GM19438 (cell line): ENCODE data around the gene MPST.

Source experiments
- ATAC-seq: cut with Tn5 transposase; IDR thresholded peaks from one replicate; pipeline ENCODE4 v1.9.1; 2021; ENCODE audit warnings: low read depth; ENCODE audit not compliant: unreplicated experiment

Gene MPST

DNA sequence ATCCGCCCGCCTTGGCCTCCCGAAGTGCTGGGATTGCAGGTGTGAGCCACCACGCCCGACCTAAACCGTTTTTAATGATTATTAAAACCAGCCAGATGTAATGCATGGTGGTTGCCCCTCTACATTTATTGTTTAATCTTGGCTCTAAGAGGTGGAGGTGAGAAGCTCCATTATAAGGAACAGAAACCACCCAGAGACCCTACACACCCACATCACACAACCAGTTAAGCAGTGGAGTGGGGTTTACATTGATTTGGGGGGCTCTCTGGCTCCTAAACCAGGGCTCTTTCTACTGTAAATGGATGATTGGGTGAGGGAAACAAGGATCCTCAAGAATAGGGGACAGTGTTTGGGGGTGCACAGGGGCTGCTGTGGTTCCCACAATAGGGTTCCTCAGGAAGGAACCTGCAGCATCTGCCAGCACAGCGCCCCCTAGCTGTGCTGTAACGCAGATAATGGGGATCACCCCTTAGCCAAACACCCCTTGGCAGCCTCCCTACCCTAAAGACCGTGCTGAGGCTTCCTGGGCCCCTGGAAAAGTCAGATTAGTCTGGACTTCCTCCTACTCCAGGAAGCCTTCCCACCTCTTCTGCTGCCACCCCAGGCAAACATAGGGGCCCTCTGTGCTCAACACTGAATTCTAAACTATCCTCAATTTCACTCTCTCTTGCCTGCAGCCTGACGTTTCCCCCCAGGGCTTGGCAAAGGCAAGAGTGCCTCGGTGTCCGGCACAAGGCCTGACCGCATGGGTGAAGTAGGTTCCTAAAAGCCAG lies 2.4 kb downstream of the MPST start:
- no peak for ATAC-seq

DNA sequence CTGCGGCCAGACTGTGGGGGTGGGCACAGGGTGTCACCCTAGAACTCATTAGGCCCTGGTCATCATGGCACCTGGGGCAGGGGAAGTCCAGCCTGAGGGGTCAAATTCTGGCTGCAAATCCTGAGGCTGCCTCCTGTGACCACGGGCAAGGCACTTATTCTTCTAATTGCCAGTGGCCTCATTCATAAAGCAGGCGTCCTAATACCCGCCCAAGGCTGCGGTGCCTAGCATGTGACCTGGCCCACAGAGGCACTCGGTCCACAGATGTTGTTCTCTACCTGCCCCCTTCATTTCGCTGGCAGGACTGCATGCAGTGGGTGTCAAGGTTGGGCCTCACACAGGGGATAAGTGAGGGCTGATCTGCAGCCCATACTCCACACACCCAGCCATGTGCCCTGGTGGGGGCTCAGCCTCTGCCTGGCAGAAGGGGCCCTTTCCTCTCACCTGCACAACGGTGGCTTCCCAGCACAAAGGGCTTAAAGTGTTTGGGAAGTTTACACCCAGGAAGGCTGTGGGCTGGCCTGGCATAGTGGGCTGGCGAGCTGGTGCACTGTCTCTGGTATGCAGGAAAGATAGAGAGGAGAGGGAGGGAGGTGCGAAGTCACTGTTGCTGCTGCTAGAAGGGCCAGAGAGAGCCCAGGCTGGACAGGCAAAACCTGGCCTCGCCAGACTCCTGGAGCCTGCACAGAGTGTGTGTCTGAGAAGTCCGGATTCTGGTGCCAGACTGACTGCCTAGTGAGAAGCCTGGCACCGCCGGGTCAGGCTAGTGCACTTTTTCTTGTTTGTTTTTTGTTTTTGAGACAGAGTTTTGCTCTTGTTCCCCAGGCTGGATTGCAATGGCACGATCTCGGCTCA lies 3.2 kb downstream of the MPST start:
- ATAC-seq, result no peak

DNA sequence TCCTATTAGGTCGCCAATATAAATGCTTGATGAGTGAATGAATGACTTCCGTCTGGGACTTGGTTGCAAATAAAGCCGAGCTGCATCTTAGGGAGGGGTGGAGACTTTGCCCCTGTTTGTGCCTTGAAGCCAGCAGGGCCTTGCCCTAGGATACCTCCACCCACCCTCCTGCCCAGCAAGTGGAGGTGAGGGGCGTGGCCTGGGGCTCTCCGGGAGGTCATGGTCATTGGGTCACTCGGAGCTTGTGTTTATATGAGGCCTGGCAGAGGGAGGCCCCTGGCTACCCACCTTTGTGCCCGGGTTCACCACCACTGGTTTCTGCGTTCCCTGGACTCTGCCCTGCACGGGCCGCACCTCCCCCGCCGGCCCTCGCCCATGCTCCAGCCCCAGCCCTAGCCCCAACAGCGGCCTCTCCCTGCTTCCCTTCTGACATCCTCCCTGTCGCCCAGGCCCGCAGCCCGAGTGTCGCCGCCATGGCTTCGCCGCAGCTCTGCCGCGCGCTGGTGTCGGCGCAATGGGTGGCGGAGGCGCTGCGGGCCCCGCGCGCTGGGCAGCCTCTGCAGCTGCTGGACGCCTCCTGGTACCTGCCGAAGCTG lies 4.3 kb downstream of the MPST start:
- no peak for ATAC-seq

DNA sequence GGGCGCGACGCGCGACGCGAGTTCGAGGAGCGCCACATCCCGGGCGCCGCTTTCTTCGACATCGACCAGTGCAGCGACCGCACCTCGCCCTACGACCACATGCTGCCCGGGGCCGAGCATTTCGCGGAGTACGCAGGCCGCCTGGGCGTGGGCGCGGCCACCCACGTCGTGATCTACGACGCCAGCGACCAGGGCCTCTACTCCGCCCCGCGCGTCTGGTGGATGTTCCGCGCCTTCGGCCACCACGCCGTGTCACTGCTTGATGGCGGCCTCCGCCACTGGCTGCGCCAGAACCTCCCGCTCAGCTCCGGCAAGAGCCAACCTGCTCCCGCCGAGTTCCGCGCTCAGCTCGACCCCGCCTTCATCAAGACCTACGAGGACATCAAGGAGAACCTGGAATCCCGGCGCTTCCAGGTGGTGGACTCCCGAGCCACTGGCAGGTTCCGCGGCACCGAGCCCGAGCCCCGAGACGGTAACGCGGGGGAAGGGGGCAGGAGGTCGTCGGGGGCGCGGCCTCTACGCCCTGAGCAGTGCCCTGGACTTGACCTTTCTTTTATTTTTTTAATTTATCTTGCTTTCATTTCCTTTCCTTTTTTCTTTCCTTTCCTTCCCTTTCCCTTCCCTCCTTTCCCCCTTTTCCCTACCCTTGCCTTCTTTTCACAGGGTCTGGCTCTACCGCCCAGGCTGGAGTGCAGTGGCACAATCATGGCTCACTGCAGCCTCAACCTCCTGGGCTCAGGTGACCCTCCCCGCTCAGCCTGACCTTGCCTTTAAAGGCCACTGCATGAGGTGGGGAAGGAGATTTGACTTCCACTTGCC lies 5.0 kb downstream of the MPST start:
- ATAC-seq, result no peak

DNA sequence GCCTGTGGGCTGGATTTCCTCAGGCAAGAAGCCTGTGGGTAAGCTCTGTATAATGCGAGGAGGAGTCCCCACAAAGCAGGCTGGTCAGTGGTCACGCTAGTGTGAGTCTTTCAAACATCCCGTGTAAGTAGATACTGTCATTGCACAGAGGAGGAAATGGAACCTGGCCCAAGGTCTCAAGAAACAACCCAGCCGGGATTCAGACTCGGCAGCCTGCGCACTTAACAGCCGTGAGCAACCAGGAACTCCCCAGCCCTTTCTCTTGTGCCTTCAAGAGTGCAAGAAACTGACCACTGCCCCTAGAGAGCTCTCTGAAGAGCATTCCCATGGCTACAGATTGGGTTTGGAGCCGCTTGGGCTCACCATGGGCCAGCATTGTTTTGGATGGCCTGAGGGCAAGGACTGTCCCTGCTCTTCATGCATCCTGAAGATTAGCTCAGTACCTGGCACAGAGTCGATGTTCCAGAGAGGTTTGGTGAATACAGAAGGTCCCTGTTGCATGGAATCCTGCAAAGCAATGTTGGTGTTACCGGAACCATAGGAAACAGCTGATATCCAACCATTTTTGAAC lies 6.0 kb downstream of the MPST start:
- ATAC-seq, result no peak

DNA sequence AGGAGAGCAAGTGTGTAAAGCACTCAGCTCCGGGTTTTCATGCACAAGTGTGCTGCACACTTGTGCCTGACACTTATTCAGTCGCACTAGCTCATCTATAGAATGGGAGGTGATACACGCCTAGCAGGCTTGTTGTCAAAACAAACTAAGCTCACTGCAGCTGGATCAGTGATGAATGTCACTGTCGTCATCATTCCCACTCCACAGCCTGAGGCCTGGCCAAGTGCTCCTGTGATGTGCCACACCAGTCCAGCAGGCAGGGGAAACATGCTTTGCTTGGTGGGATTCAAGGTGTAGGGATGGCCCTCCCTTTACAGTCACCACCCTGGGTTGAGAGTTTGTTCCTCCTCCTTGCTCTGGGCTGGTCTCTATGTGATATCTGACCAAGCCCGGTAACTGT lies 6.8 kb downstream of the MPST start:
- no peak for ATAC-seq

DNA sequence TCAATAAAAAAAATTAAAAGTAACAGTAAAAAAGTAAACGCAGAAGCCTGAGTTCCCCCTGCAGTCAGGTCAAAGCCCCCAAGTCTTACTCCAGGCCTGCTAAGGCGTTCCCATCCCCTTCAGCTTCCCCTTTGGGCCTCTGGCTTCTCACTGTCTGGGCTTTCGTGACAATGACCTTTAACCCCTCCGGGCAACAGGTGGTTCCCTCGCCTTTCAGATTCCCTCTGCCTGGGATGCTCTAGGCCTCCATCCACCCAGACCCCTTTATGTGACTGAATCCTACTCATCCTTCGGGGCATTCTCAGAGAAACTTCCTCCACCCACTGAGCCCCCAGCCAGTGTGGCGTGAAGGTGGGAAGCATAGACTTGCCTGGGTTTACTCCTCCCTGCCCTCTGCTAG lies 8.0 kb downstream of the MPST start:
- ATAC-seq, result no peak

DNA sequence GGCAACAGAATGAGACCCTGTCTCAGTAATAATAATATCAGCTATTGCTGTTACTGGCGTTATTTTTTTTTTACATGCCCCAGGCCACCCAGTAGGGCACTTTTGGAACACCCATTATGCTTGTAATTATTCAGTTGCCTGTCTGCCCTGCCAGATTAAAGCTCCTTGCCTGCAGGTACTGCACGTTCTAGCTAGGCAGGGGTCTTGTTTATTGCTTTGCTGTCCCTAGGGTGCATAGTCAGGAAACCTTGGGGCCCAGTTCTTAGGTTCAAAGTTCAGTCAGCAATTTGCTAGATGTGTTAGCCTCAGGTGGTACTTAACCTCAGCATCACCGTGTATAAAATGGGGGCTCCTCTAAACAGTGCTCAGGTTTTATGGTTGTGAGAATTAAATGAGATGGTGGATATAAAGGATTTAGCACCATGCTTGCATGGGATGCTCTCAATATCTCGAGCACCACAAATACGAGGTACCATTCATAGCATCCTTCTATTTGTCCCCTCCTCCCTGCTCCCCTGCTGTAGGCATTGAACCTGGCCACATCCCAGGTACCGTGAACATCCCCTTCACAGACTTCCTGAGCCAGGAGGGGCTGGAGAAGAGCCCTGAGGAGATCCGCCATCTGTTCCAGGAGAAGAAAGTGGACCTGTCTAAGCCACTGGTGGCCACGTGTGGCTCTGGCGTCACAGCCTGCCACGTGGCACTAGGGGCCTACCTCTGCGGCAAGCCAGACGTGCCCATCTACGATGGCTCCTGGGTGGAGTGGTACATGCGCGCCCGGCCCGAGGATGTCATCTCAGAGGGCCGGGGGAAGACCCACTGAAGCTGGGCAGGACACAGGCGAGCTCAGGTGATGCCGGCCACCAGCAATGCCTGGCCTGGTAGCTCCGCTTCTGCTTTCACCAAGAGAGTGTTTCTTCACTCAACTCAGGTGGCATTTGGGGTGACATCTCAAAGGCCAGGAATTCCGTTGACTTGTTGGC lies 9.4 kb downstream of the MPST start:
- no peak for ATAC-seq

DNA sequence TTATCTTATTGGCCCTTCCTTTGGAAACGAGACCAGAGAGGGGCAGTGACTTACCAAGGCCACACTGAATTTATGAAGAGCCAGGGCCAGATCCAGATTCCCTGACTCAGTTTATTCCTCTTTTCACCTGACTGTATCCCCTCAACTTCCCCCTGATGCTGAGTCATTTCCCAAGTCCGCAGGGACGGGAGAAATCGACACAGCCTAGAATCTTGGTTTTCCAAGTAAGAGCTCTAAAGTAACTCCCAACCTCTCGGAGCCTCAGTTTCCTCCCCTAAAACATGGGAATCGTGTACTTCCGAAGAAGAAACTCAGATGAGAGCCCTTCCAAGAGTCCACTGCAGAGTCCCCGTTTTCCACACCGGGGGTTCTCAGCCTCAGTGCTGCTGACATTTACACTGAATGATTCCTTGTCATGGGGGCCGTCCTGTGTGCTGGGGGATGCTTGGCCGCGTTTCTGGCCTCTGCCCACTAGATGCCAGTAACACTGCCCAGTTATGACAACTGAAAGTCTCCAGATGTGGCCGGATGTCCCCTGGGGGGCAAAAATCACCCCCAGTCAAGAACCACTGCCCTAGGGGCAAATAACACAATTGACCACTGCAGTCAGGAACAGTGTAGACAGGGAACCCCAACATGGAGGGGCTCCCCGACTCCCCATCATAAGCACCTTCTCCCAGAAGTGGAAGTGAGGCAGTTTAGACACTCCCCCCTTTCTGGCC lies 11.2 kb downstream of the MPST start:
- no peak for ATAC-seq

DNA sequence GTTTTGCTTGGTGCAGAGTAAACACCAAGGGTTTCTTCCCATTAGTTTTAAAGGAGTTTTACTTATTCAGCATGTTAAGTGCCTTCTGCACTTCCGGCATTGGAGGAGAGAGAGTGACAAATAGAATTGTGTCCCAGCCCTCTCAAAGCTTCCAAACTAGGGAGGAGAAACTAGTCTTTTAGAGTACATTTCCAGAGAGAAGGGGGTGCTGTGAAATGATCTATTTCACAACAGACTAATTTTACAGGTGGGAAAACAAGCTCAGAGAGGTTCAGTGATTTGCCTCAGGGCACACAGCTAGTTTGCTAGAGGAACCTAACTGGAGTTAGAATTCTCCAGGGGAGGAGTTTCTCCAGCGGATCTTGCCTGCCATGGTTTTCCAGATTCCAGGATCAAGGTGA lies 12.6 kb downstream of the MPST start:
- ATAC-seq, result no peak

DNA sequence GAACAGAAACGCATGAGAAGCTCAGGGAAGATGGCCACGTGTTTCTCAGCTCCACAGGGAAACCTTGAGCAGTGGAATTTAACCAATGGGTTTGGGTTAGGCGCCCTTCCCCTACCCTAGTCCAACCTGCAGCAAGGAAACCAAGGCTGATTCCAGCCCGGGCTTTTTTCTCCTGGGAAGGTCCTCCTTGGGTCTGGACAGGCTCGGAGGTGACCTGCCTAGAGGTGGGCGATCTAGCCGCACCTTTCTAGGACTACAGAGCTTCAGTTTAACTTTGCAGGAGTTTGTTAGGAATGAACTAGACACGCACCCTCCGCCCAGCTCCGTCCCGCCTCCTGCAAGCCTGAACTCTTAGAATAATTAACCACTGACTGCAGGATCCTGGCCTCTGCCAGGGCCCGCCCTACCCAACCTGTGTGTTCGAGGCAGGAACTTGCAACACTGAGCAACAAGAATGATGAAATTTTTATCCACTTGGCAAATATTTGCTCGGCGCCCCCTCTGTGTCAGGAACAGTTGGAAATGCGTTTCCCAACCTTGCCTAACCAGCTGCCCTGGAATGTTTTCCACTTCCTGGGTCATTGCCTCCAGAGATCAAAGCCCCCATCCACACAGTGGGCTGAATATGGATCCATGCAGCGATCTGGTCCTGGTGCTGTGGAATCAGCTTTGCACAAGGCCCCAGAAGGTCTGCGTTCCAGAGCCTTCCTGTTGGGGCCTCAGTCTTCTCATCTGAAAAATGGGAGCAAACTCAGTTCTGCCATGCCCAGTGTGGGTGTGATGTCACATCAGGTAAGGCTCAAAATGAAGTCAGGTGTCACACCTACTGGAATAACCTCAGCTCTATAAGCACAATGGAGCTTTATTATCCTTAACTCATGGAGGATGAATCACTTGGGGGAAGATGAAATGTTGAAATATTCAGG lies 13.3 kb downstream of the MPST start:
- no peak for ATAC-seq

DNA sequence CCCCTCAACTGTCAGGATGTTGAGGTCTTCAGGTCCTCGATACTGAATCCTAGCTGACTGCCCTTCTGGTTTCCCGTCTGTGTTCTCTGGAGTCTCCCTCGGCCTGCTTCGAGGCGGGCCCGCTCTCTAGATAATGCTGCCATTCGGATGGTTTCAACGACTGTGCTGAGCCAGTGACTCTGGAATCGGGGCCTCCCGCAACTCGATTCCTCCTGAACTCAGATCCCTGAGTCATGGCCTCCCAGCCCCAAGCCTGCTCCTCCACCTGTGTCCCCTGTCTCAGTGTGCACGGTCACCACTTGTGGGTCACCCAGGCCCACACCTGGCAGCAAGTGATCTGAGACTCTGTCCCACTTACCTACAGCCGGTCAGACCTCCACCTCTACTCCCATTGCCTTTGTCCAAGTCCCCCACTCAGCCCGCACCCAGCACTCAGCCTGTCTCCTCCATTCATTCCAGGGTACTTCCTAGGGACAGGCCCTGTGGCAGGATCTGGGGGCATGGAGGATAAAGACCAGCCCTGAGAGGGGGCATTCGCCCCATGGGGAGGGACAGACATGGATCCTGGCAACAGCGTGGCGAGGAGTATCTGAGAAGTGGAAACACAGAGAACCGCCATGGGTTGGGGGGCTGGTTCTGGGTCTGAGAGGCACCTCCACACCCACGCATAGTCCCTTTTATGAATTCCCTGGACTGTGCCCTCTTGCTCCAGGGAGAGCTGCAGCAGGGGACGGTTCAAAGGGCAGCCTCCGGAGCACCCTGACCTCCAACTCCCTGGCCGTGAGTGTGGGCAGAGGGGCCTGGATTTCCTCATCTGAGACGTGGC lies 14.3 kb downstream of the MPST start:
- no peak for ATAC-seq

DNA sequence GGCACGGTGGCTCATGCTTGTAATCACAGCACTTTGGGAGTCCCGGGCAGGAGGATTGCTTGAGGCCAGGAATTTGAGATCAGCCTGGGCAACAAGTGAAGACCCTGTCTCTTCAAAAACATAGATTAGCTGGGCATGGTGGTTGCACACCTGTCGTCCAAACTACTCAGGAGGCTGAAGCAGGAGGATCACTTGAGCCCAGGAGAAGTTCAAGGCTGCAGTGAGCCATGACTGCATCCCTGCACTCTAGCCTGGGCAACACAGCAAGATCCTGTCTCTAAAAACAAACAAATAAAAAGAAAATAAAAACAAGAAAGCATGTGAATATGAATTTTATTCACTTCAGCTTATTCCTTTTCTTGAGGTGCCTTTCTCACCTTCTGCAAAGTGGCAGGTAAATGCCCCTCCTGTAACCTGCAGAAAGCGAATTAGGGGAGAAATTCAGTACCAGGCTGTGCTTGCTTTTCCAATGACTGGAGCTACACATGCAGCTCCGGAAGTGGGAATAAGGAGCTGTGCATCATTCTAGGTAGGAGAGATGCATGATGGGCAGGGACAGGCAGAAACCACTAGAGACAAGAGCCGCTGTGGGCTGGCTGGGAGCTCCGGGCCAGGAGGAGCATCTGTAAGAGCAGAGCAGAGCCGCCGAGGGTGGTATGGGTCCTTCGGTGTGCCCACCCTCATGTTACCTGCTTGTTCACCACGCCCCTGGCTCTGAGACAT lies 17.3 kb downstream of the MPST start:
- no peak for ATAC-seq

DNA sequence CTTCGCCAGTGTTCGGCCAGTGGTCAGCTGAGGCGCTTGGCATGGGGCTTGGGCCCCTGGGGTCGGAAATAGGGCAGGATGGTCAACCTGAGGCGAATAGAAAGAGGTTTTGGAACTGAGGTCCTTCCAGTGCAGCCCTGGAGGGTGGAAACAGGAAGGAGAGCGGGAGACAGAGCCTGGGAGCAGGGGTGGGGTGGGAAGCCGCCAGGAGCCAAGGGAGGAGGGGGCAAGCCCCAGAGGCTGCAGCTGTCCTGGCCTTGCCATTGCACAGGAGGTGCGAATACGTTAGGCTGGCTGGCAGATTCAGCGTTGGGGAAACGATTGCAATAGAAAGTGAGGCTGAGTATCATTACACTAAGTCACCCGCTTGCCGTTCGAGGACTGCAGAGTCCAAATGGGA lies 18.1 kb downstream of the MPST start:
- ATAC-seq, result no peak

DNA sequence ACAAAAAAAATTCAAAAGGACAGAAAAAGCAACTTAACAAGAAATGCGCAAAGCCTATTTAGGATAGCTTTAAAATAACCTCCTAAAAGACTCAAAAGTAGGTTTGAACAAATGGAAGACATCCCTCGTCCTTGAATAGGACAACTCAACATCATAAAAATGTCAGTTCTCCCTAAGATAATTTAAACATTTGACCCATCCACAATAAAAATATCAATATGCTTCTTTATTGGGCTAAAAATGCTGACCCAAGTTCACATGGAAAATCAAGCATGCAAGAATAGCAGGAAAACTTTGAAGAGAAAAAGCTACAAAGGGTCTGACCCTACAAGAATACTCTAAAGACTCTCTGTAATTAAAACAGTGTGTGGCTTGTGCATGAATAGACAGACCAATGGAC lies 19.9 kb downstream of the MPST start:
- no peak for ATAC-seq

DNA sequence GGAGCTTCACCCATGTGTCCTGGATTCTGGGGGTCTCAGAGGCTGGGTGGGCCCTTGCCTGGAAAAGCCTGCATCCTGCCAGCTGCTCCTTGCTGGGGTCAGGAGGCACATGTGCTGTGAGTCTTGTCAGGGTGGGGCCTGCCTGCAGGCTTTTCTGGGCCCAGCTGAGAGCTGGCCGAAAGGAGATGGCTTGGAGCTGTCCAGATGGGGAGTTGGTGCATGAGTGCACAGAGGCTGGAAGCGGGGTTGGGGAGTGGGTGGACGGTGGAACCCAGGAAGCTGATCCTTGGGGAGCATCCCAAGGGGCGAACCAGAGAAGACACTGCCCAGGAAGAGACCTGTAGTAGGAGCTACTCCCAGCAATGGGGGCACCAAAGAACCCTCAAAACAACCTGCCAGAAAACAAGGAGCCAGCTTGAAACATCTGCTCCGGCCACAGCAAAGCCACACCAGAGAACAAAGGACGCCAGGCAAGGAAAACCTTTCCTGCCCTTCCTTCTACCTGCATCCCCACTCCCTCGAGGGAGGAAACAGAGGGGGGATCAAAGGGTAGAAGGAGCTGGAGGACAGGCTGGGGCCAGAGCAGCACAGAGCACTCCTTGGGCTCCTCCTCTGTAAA lies 23.8 kb downstream of the MPST start:
- ATAC-seq, result no peak
